OCI-LY3 (cell line): ENCODE results near the gene ATXN7L3.

Experiments
- H2AFZ ChIP-seq: fragments of 200-600, 300-600 bp; shearing (Covaris generic); 2 replicates; pipeline ENCODE4 v1.6.0; 2014; ENCODE audit warnings: antibody characterized with exemption, low read depth, low read length
- H3K27ac ChIP-seq: fragments of 200-600, 300-600 bp; sonication (generic); 2 replicates; pipeline ENCODE4 v1.5.1; 2014; ENCODE audit warnings: mild to moderate bottlenecking, low read length, moderate library complexity, mixed read lengths
- H3K27me3 ChIP-seq: fragments of 200-600, 300-600 bp; sonication (generic); 2 replicates; pipeline ENCODE4 v1.6.1; 2014; ENCODE audit warnings: low read depth, low read length, mixed read lengths
- H3K36me3 ChIP-seq: fragments of 200-600, 300-600 bp; sonication (generic); replicated peaks from 2 replicates; pipeline ENCODE3; 2014; ENCODE audit warnings: low read depth, low read length, mixed read lengths
- H3K4me1 ChIP-seq: fragments of 300-600, 200-600 bp; sonication (generic); 2 replicates; pipeline ENCODE4 v1.6.1; 2014; ENCODE audit warnings: low read length, mixed read lengths
- H3K4me2 ChIP-seq: fragments of 200-600, 300-600 bp; sonication (generic); 2 replicates; pipeline ENCODE4 v1.6.1; 2014; ENCODE audit warnings: low read length, mixed read lengths
- H3K4me3 ChIP-seq: fragments of 300-600, 200-600 bp; sonication (generic); 2 replicates; pipeline ENCODE4 v1.5.1; 2014; ENCODE audit warnings: antibody characterized with exemption, mild to moderate bottlenecking, low read length, moderate library complexity
- H3K79me2 ChIP-seq: fragments of 300-600, 200-600 bp; shearing (Covaris generic); 2 replicates; pipeline ENCODE4 v1.6.1; 2014; ENCODE audit warnings: mild to moderate bottlenecking, low read length, mixed read lengths
- H3K9ac ChIP-seq: fragments of 300-600, 200-600 bp; shearing (Covaris generic); 2 replicates; pipeline ENCODE4 v1.6.0; 2014; ENCODE audit warnings: mild to moderate bottlenecking, low read length, moderate library complexity
- H3K9me3 ChIP-seq: fragments of 200-600, 300-600 bp; shearing (Covaris generic); 2 replicates; pipeline ENCODE4 v1.6.1; 2014; ENCODE audit warnings: low read length, mixed read lengths; ENCODE audit not compliant: insufficient read depth
- H4K20me1 ChIP-seq: fragments of 200-600, 300-600 bp; sonication (generic); 2 replicates; pipeline ENCODE4 v1.6.1; 2016; ENCODE audit warnings: low read length, mixed read lengths; ENCODE audit not compliant: insufficient read depth
- EZH2phosphoT487 ChIP-seq: fragments of 200-600 bp; shearing (Covaris generic); IDR thresholded peaks from 2 replicates; pipeline ENCODE4 v1.6.1; 2018; ENCODE audit warnings: antibody characterized with exemption, mixed run types, low read depth
- TF ChIP-seq, protein P1 (sequence below): fragments of 200-600, 300-600 bp; sonication (generic); IDR thresholded peaks from 2 replicates; pipeline ENCODE4 v1.5.1; 2014; ENCODE audit warnings: antibody characterized with exemption, low read length, low read depth

ATXN7L3 gene

GRCh38 chr17:44191369-44191768, 8.3 kb downstream of the ATXN7L3 start:
- Histone ChIP-seq H3K4me1 (peaks cover 8% of the 10 kb centered on the region), H3K9me3 (no peaks in the 10 kb centered on the region), H3K9ac (no peak overlapping the region), H2AFZ (no peak overlapping the region), H3K4me2 (no peak overlapping the region), H3K79me2 (peaks cover 13% of the 10 kb centered on the region), H3K27ac (no peak overlapping the region), H4K20me1 (no peaks in the 10 kb centered on the region), H3K4me3 (no peak overlapping the region), H3K36me3 (peaks cover 23% of the 10 kb centered on the region), H3K27me3 (no peaks in the 10 kb centered on the region)
- TF ChIP-seq, protein P1, sequence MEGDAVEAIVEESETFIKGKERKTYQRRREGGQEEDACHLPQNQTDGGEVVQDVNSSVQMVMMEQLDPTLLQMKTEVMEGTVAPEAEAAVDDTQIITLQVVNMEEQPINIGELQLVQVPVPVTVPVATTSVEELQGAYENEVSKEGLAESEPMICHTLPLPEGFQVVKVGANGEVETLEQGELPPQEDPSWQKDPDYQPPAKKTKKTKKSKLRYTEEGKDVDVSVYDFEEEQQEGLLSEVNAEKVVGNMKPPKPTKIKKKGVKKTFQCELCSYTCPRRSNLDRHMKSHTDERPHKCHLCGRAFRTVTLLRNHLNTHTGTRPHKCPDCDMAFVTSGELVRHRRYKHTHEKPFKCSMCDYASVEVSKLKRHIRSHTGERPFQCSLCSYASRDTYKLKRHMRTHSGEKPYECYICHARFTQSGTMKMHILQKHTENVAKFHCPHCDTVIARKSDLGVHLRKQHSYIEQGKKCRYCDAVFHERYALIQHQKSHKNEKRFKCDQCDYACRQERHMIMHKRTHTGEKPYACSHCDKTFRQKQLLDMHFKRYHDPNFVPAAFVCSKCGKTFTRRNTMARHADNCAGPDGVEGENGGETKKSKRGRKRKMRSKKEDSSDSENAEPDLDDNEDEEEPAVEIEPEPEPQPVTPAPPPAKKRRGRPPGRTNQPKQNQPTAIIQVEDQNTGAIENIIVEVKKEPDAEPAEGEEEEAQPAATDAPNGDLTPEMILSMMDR: no peak
- TF ChIP-seq EZH2phosphoT487: no peak

DNA sequence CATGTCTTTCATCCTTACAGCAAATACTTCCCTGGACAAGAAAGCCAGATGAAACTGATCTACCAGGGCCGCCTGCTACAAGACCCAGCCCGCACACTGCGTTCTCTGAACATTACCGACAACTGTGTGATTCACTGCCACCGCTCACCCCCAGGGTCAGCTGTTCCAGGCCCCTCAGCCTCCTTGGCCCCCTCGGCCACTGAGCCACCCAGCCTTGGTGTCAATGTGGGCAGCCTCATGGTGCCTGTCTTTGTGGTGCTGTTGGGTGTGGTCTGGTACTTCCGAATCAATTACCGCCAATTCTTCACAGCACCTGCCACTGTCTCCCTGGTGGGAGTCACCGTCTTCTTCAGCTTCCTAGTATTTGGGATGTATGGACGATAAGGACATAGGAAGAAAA, 9.2 kb downstream of the ATXN7L3 start:
- Histone ChIP-seq H3K27ac (no peak overlapping the region), H3K79me2 (peaks cover 22% of the 10 kb centered on the region), H4K20me1 (no peaks in the 10 kb centered on the region; the same call in 1 of the 2 replicates), H3K4me2 (no peak overlapping the region), H3K4me1 (peaks cover 11% of the 10 kb centered on the region), H3K36me3 (peaks cover 22% of the 10 kb centered on the region), H3K9ac (no peak overlapping the region), H2AFZ (no peak overlapping the region), H3K27me3 (no peaks in the 10 kb centered on the region), H3K4me3 (no peak overlapping the region), H3K9me3 (no peaks in the 10 kb centered on the region)
- no peak for TF ChIP-seq EZH2phosphoT487
- TF ChIP-seq, protein P1: no peak

GRCh38 chr17:44188576-44189403, 10.9 kb downstream of the ATXN7L3 start:
- H3K4me2 ChIP-seq: no peak overlapping the region
- H3K4me3 ChIP-seq: no peak overlapping the region
- H3K9me3 ChIP-seq: no peaks in the 10 kb centered on the region
- no peak overlapping the region for H2AFZ ChIP-seq
- H3K79me2 ChIP-seq: peaks cover 39% of the 10 kb centered on the region
- TF ChIP-seq, protein P1: no peak
- TF ChIP-seq EZH2phosphoT487: no peak
- H3K9ac ChIP-seq: no peak overlapping the region
- H3K27ac ChIP-seq: no peak overlapping the region
- no peaks in the 10 kb centered on the region; the same call in 1 of the 2 replicates for H4K20me1 ChIP-seq
- peaks cover 17% of the 10 kb centered on the region for H3K4me1 ChIP-seq
- no peaks in the 10 kb centered on the region for H3K27me3 ChIP-seq
- peaks cover 5% of the 10 kb centered on the region for H3K36me3 ChIP-seq

DNA sequence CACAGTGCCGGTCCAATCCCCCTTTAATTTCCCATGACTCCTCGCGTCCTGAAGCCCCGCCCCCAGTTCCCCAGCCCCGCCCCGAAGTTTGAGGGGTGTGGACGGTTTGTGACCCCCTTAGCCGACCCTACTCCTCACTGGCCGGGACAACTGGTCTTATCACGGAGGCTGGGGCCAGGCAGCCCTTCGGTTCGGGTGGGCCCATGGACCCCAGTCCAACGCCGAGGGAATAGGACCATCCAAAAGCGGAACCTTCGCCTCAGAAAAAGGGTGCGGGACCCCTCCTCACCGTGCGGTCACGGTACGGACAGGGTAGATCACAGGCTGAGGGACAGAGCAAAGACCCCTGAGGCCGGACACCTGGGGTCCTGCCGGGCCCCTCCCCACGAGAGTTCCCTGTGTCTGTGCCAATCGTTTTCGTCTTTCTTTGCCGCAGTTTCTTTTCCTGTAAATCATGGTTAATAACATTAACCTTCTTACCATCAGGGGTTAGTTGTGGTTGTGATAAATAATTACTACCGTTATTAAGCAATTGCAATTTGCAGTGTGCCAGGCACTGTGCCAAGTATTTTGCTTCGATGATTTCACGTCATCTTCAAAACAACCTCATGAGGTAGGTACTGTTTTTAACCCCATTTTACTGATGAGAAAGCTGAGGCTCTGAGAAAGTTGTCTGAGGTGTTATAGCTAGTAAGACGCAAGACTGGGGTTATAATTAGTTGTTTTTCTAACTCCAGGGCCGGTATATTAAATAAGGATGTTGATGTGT, 12.4 kb downstream of the ATXN7L3 start:
- peak overlapping the region; percentile 96 for H3K4me3 ChIP-seq
- H3K27me3 ChIP-seq: no peaks in the 10 kb centered on the region
- H3K9me3 ChIP-seq: no peaks in the 10 kb centered on the region
- H3K4me1 ChIP-seq: peaks cover 17% of the 10 kb centered on the region
- no peak for TF ChIP-seq EZH2phosphoT487
- TF ChIP-seq, protein P1: no peak
- H3K9ac ChIP-seq: peak overlapping the region; percentile 92
- H3K4me2 ChIP-seq: peak overlapping the region; percentile 74
- H3K79me2 ChIP-seq: peaks cover 49% of the 10 kb centered on the region
- H3K36me3 ChIP-seq: peaks cover 5% of the 10 kb centered on the region
- peak overlapping the region; percentile 49; the same call in 1 of the 2 replicates for H2AFZ ChIP-seq
- H3K27ac ChIP-seq: peak overlapping the region; percentile 71
- no peaks in the 10 kb centered on the region; the same call in 1 of the 2 replicates for H4K20me1 ChIP-seq
